SU-DHL-6 (cell line): ENCODE measurements around the gene MS4A18.

Experiments
- H2AFZ ChIP-seq: fragments of 200-600 bp; sonication (generic); 2 replicates; pipeline ENCODE4 v1.6.1; 2014; ENCODE audit warnings: low read depth, mild to moderate bottlenecking, moderate library complexity, mixed read lengths, antibody characterized with exemption, low read length; ENCODE audit not compliant: severe bottlenecking
- H3F3A ChIP-seq: fragments of 200-600 bp; shearing (Covaris generic); 2 replicates; pipeline ENCODE4 v1.6.0; 2016; ENCODE audit warnings: antibody characterized with exemption, mild to moderate bottlenecking; ENCODE audit not compliant: insufficient read depth
- H3K27ac ChIP-seq: fragments of 200-600 bp; sonication (generic); 2 replicates; pipeline ENCODE4 v1.5.1; 2016; ENCODE audit warnings: low read depth, mild to moderate bottlenecking, low read length, moderate library complexity, mixed read lengths
- H3K27me3 ChIP-seq: fragments of 200-600 bp; sonication (generic), shearing (Covaris generic); 2 replicates; pipeline ENCODE4 v1.6.0; 2014; ENCODE audit warnings: mild to moderate bottlenecking, low read length
- H3K36me3 ChIP-seq: fragments of 200-600 bp; sonication (generic); 2 replicates; pipeline ENCODE4 v1.6.1; 2014; ENCODE audit warnings: mild to moderate bottlenecking, low read length, mixed read lengths
- H3K4me2 ChIP-seq: fragments of 300-600, 200-600 bp; shearing (Covaris generic), sonication (generic); 2 replicates; pipeline ENCODE4 v1.6.0; 2014; ENCODE audit warnings: low read length, low read depth, mild to moderate bottlenecking; ENCODE audit not compliant: poor library complexity, severe bottlenecking
- H3K4me3 ChIP-seq: fragments of 200-600 bp; sonication (generic); 2 replicates; pipeline ENCODE4 v1.5.1; 2014; ENCODE audit warnings: antibody characterized with exemption, low read length, mild to moderate bottlenecking, mixed read lengths; ENCODE audit not compliant: insufficient read depth, poor library complexity, severe bottlenecking
- H3K79me2 ChIP-seq: fragments of 200-600 bp; sonication (generic); 2 replicates; pipeline ENCODE4 v1.6.1; 2014; ENCODE audit warnings: mild to moderate bottlenecking, low read length, moderate library complexity; ENCODE audit not compliant: insufficient read depth
- H3K9ac ChIP-seq: fragments of 200-600 bp; sonication (generic); 2 replicates; pipeline ENCODE4 v1.7.0; 2014; ENCODE audit warnings: mild to moderate bottlenecking, low read length
- H3K9me2 ChIP-seq: fragments of 200-600 bp; sonication (generic); replicated peaks from 2 replicates; pipeline ENCODE4 v1.6.1; 2014; ENCODE audit warnings: low read length; ENCODE audit not compliant: insufficient read depth
- H3K9me3 ChIP-seq: fragments of 200-600 bp; sonication (generic); 2 replicates; pipeline ENCODE4 v1.6.1; 2014; ENCODE audit warnings: low read length, mixed read lengths; ENCODE audit not compliant: insufficient read depth
- H4K20me1 ChIP-seq: fragments of 200-600 bp; sonication (generic); 2 replicates; pipeline ENCODE4 v1.6.1; 2014; ENCODE audit warnings: low read depth, mild to moderate bottlenecking, antibody characterized with exemption, low read length, moderate library complexity, mixed read lengths
- EZH2phosphoT487 ChIP-seq: fragments of 200-600 bp; sonication (generic), shearing (Covaris generic); conservative IDR thresholded peaks from 2 replicates; pipeline ENCODE4 v1.6.1; 2018; ENCODE audit warnings: mild to moderate bottlenecking, antibody characterized with exemption, low read length, moderate library complexity, mixed read lengths
- TF ChIP-seq, protein P1 (sequence below): fragments of 200-600 bp; sonication (generic); IDR thresholded peaks from one replicate; pipeline ENCODE4 v1.5.1; 2017; ENCODE audit warnings: antibody characterized with exemption, mild to moderate bottlenecking, low read length, moderate library complexity; ENCODE audit not compliant: insufficient read depth, poor library complexity, severe bottlenecking

The MS4A18 gene

DNA sequence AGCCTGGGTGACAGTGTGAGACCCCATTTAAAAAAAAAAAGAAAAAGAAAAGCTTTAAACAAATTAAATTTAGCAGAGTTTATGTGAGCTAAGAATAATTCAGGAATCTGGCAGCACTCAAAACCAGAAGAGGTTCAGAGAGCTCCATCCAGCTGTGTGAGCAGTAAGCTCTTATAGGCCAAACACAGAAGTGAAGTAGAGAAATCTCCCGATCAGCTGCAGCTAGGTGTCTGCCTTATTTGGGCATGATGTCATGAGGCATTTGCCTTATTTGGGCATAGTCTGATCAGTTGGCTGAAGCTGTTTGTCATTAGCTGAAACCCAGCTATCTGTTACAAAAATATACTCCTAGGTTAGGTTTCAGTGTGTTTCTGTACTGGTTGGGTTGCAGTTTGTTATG, 40.4 kb downstream of the MS4A18 start:
- H2AFZ ChIP-seq, result no peak overlapping the region
- no peaks in the 10 kb centered on the region for H3K36me3 ChIP-seq
- H3K9me2 ChIP-seq, result no peaks in the 10 kb centered on the region
- H3K79me2 ChIP-seq, result no peaks in the 10 kb centered on the region
- no peak overlapping the region for H3K9ac ChIP-seq
- no peaks in the 10 kb centered on the region for H3K27me3 ChIP-seq
- no peaks in the 10 kb centered on the region for H3K9me3 ChIP-seq
- no peak overlapping the region for H3K27ac ChIP-seq
- no peaks in the 10 kb centered on the region for H3F3A ChIP-seq
- no peak overlapping the region for H3K4me2 ChIP-seq
- TF ChIP-seq EZH2phosphoT487, result no peak
- TF ChIP-seq, protein P1, sequence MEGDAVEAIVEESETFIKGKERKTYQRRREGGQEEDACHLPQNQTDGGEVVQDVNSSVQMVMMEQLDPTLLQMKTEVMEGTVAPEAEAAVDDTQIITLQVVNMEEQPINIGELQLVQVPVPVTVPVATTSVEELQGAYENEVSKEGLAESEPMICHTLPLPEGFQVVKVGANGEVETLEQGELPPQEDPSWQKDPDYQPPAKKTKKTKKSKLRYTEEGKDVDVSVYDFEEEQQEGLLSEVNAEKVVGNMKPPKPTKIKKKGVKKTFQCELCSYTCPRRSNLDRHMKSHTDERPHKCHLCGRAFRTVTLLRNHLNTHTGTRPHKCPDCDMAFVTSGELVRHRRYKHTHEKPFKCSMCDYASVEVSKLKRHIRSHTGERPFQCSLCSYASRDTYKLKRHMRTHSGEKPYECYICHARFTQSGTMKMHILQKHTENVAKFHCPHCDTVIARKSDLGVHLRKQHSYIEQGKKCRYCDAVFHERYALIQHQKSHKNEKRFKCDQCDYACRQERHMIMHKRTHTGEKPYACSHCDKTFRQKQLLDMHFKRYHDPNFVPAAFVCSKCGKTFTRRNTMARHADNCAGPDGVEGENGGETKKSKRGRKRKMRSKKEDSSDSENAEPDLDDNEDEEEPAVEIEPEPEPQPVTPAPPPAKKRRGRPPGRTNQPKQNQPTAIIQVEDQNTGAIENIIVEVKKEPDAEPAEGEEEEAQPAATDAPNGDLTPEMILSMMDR, result no peak
- no peaks in the 10 kb centered on the region for H4K20me1 ChIP-seq
- H3K4me3 ChIP-seq, result no peak overlapping the region

DNA sequence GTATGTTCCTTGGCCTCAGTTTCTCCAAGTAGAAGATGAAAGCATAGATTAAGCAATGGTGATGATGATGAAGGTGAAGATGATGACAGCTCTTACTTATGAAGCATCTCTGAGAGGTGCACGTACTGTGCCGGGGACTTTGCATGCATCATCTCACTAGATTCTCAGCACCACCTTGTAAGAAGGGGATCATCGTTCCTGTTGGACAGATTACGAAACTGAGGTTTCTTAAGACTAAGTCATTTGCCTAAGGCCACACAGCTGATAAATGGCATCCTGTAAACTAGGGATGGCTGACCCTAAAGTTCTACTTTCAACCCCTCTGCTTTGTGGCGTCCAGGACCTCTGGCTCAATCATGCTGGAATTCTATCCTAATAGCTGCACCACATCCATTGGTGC, 40.8 kb downstream of the MS4A18 start:
- Histone ChIP-seq H3K27ac (no peak overlapping the region), H3K9me2 (no peaks in the 10 kb centered on the region), H3K9me3 (no peaks in the 10 kb centered on the region), H3K9ac (no peak overlapping the region), H3F3A (no peaks in the 10 kb centered on the region), H3K4me3 (no peak overlapping the region), H4K20me1 (no peaks in the 10 kb centered on the region), H3K27me3 (no peaks in the 10 kb centered on the region), H3K36me3 (no peaks in the 10 kb centered on the region), H3K4me2 (no peak overlapping the region), H3K79me2 (no peaks in the 10 kb centered on the region), H2AFZ (no peak overlapping the region)
- TF ChIP-seq EZH2phosphoT487, result no peak
- TF ChIP-seq, protein P1, result no peak

DNA sequence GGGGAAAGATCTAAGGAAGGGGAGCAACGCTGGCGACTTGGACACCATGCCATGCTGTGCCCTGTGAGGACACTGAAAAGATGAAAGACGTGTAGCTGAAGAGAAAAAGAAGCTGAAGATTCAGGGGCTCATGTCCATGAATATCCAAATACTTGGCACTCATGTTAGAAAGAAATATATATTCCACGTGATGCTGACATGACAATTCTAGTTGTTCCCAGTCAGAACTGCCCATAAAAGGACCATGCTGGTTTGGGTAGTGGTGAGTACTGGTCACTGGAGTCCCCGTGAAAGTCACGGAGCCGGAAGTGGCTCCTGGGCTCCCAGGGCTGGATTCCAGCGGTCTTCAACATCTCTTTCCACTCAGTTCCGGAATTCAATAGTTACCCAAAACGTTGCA, 42.0 kb downstream of the MS4A18 start:
- no peak overlapping the region for H3K4me2 ChIP-seq

More for the DNA sequence above, 42.0 kb downstream of the MS4A18 start:
- H3K79me2 ChIP-seq, result no peaks in the 10 kb centered on the region
- H3K9me2 ChIP-seq, result no peaks in the 10 kb centered on the region
- H2AFZ ChIP-seq, result no peak overlapping the region
- H3F3A ChIP-seq, result no peaks in the 10 kb centered on the region
- H3K9me3 ChIP-seq, result no peaks in the 10 kb centered on the region
- H4K20me1 ChIP-seq, result no peaks in the 10 kb centered on the region
- H3K27ac ChIP-seq, result no peak overlapping the region
- no peak overlapping the region for H3K4me3 ChIP-seq
- no peaks in the 10 kb centered on the region for H3K27me3 ChIP-seq
- H3K9ac ChIP-seq, result no peak overlapping the region
- TF ChIP-seq EZH2phosphoT487, result no peak
- TF ChIP-seq, protein P1, result no peak
- no peaks in the 10 kb centered on the region for H3K36me3 ChIP-seq
